Right atrium auricular region (tissue), 2 donors: ENCODE measurements around the gene VSIG8. TPM values are rescaled to one million over a fixed set of nuclear protein-coding genes. Genes with fewer than 3 reads are reported as not detected.
A peak's percentile ranks its signal among the peaks of the same experiment; 100 is the strongest.

Source experiments
- DNase-seq: peaks from one replicate; pipeline ENCODE4 v3.0.0-alpha.2; 2019; ENCODE audit warnings: low spot score
- H3K27ac ChIP-seq, 2 donors: fragments of 200-600 bp; sonication (generic); 1 replicate in 1 of 2; 2 replicates in 1 of 2; pipeline ENCODE4 v1.5.1; 2016 to 2019
- H3K27me3 ChIP-seq, 2 donors: fragments of 200-600 bp; sonication (generic); one replicate each; pipeline versions ENCODE4 v1.5.1 to v1.6.0; 2017 to 2019
- H3K36me3 ChIP-seq: fragments of 200-600 bp; sonication (generic); one replicate; pipeline ENCODE4 v1.5.1; 2016
- H3K4me1 ChIP-seq, 2 donors: fragments of 200-600 bp; sonication (generic); one replicate each; pipeline versions ENCODE4 v1.5.1 to v1.6.0; 2017 to 2019
- H3K4me3 ChIP-seq, 2 donors: fragments of 200-600 bp; sonication (generic); 1 replicate in 1 of 2; 2 replicates in 1 of 2; pipeline ENCODE4 v1.5.1; 2017 to 2019; ENCODE audit warnings: mild to moderate bottlenecking in 1 of 2, moderate library complexity in 1 of 2
- H3K9me3 ChIP-seq, 2 donors: fragments of 200-600 bp; sonication (generic); one replicate each; pipeline ENCODE4 v1.5.1; 2019
- CTCF ChIP-seq, 2 donors: fragments of 200-600 bp; sonication (generic); IDR thresholded peaks; one replicate each; pipeline ENCODE4 v1.5.1; 2019; ENCODE audit warnings: antibody characterized with exemption in 2 of 2
- total RNA-seq, 2 donors: library from RNA; depleted of rRNA; stranded (reverse); fragments of >200 nt; gene quantifications; one replicate each; pipeline ENCODE4 v1.1.0, GENCODE V29; 2016

The VSIG8 gene
- total RNA-seq, 2 donors from 2014 or later: not detected

GRCh38 chr1:159881622-159882526 lies 19.4 kb upstream of the VSIG8 start:
- no peak overlapping the region for H3K4me3 ChIP-seq
- no peak overlapping the region for H3K27ac ChIP-seq
- no peaks in the 10 kb centered on the region for H3K27me3 ChIP-seq
- no peaks in the 10 kb centered on the region for H3K9me3 ChIP-seq
- DNase-seq: peak; percentile 72
- no peaks in the 10 kb centered on the region for H3K36me3 ChIP-seq
- TF ChIP-seq CTCF (IDR thresholded peaks at IDR 0.05): no peak
- peaks cover 0 to 7% of the 10 kb centered on the region in 2 donors for H3K4me1 ChIP-seq

GRCh38 chr1:159880430-159880829 lies 18.0 kb upstream of the VSIG8 start:
- H3K27me3 ChIP-seq: no peaks in the 10 kb centered on the region
- H3K4me1 ChIP-seq: peaks cover 0 to 7% of the 10 kb centered on the region in 2 donors
- no peak overlapping the region for H3K4me3 ChIP-seq
- H3K27ac ChIP-seq: no peak overlapping the region
- no peak for DNase-seq
- TF ChIP-seq CTCF (IDR thresholded peaks at IDR 0.05): no peak
- no peaks in the 10 kb centered on the region for H3K9me3 ChIP-seq
- H3K36me3 ChIP-seq: no peaks in the 10 kb centered on the region

GRCh38 chr1:159879977-159880376 lies 17.5 kb upstream of the VSIG8 start:
- Histone ChIP-seq H3K27ac (no peak overlapping the region), H3K4me1 (peaks cover 0 to 7% of the 10 kb centered on the region in 2 donors), H3K9me3 (no peaks in the 10 kb centered on the region), H3K36me3 (no peaks in the 10 kb centered on the region), H3K27me3 (no peaks in the 10 kb centered on the region), H3K4me3 (no peak overlapping the region)
- DNase-seq: no peak
- TF ChIP-seq CTCF (IDR thresholded peaks at IDR 0.05): no peak

- Histone ChIP-seq H3K36me3 (no peaks in the 10 kb centered on the region), H3K27me3 (no peaks in the 10 kb centered on the region), H3K9me3 (no peaks in the 10 kb centered on the region), H3K4me1 (peaks cover 0 to 7% of the 10 kb centered on the region in 2 donors), H3K4me3 (no peak overlapping the region), H3K27ac (no peak overlapping the region)
- TF ChIP-seq CTCF (IDR thresholded peaks at IDR 0.05): no peak
- DNase-seq: no peak
These were observed 16.7 kb upstream of the VSIG8 start for GRCh38 chr1:159879136-159879535.

DNA sequence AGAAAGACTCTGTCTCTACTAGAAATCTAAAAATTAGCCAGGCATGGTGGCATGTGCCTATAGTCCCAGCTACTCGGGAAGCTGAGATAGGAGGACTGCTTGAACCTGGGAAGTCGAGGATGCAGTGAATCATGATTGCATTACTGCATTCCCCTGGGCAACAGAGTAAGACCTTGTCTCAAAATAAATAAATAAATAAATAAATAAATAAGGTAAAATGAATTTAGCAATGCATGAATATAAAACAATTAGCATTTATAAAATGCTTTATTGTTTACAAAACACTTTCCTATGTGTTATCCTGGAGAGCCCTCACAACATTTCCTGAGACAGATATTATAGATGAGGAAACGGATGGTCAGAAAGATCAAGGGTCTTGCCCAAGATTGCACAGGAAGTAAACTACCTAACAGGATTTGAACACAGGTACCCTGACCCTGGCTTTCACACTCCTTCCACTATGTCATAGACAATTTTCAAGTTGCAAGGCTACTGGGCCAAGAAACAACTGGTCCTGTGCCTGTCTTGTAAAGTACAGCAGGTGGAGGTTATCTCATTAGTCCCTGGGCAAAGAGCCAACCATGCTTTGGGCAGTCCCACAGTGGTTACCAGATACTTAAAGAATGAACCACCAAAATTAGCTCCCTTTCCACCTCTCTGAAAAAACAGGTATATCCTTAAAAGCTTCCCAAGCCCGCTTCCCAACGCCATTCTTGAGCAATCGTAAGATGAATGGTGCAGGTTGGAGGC lies 15.4 kb upstream of the VSIG8 start:
- Histone ChIP-seq H3K36me3 (no peaks in the 10 kb centered on the region), H3K4me1 (peaks cover 0 to 7% of the 10 kb centered on the region in 2 donors), H3K27me3 (no peaks in the 10 kb centered on the region), H3K27ac (no peak overlapping the region), H3K9me3 (no peaks in the 10 kb centered on the region), H3K4me3 (no peak overlapping the region)
- no peak for DNase-seq
- no peak for TF ChIP-seq CTCF (IDR thresholded peaks at IDR 0.05)
